Keratinocyte (primary cell): ENCODE data around the gene EIF4G1. TPM values are rescaled to one million over a fixed set of nuclear protein-coding genes. Genes with fewer than 3 reads are reported as not detected.

Experiments
- DNase-seq: peaks from one replicate; pipeline ENCODE4 v3.0.0-alpha.2; 2011; ENCODE audit warnings: low read depth, missing footprints, low spot score
- FAIRE-seq: peaks from 2 replicates; lab custom pipeline; 2011; peaks lifted over from hg19 to GRCh38; lab: Jason Lieb, UNC
- H2AFZ ChIP-seq: 2 replicates; pipeline ENCODE4 v1.6.0; 2012; ENCODE audit warnings: low read length, control low read depth, inconsistent platforms; ENCODE audit not compliant: control insufficient read depth
- H3K27ac ChIP-seq: 2 replicates; pipeline ENCODE4 v1.5.1; 2011; ENCODE audit warnings: low read length; ENCODE audit not compliant: control insufficient read depth, insufficient read depth
- H3K27me3 ChIP-seq: 3 replicates; pipeline ENCODE4 v1.6.0; 2011; ENCODE audit warnings: low read length; ENCODE audit not compliant: control insufficient read depth, insufficient read depth; ENCODE audit errors: extremely low read depth
- H3K36me3 ChIP-seq, 2 experiments: 2 replicates in 1 of 2; 3 replicates in 1 of 2; pipeline ENCODE4 v1.5.1; 2011; ENCODE audit warnings: low read length in 2 of 2, mild to moderate bottlenecking in 1 of 2; ENCODE audit not compliant: control insufficient read depth in 2 of 2, insufficient read depth in 2 of 2; ENCODE audit errors: extremely low read depth in 1 of 2
- H3K4me1 ChIP-seq: 3 replicates; pipeline ENCODE4 v1.5.1; 2011; ENCODE audit warnings: low read length; ENCODE audit not compliant: control insufficient read depth, insufficient read depth; ENCODE audit errors: extremely low read depth
- H3K4me2 ChIP-seq: 3 replicates; pipeline ENCODE4 v1.6.0; 2011; ENCODE audit warnings: low read depth, low read length; ENCODE audit not compliant: control insufficient read depth, insufficient read depth; ENCODE audit errors: extremely low read depth
- H3K4me3 ChIP-seq, 3 experiments: fragments of 200-600 bp in 1 of 3; sonication (generic) in 1 of 3; 2 replicates in 2 of 3; 3 replicates in 1 of 3; pipeline ENCODE4 v1.5.1; 2011 to 2016; ENCODE audit warnings: low read length in 3 of 3, mild to moderate bottlenecking in 3 of 3, control low read depth in 2 of 3, inconsistent platforms in 1 of 3, low read depth in 1 of 3, mixed read lengths in 1 of 3, mixed run types in 1 of 3, moderate library complexity in 1 of 3; ENCODE audit not compliant: control insufficient read depth in 2 of 3, insufficient read depth in 2 of 3; ENCODE audit errors: extremely low read depth in 1 of 3
- H3K79me2 ChIP-seq: 2 replicates; pipeline ENCODE4 v1.6.0; 2012; ENCODE audit warnings: low read length; ENCODE audit not compliant: control insufficient read depth, insufficient read depth
- H3K9ac ChIP-seq: 3 replicates; pipeline ENCODE4 v1.6.0; 2011; ENCODE audit warnings: low read length; ENCODE audit not compliant: control insufficient read depth, insufficient read depth; ENCODE audit errors: extremely low read depth
- H3K9me1 ChIP-seq: 3 replicates; pipeline ENCODE4 v1.6.0; 2011; ENCODE audit warnings: low read length; ENCODE audit not compliant: control insufficient read depth, insufficient read depth; ENCODE audit errors: extremely low read depth
- H3K9me3 ChIP-seq: 2 replicates; pipeline ENCODE4 v1.5.1; 2012; ENCODE audit warnings: low read depth, low read length; ENCODE audit not compliant: control insufficient read depth
- H4K20me1 ChIP-seq: 3 replicates; pipeline ENCODE4 v1.6.0; 2011; ENCODE audit warnings: low read length; ENCODE audit not compliant: control insufficient read depth, insufficient read depth; ENCODE audit errors: extremely low read depth
- EZH2 ChIP-seq: IDR thresholded peaks from one replicate; pipeline ENCODE4 v1.6.1; 2012; ENCODE audit warnings: inconsistent platforms, mild to moderate bottlenecking, low read length, moderate library complexity
- dilution Hi-C: fragments of 300-500 bp; cut with MboI; formaldehyde crosslinking; loops from one replicate; pipeline ENCODE4 v1.7.0; 2020; ENCODE audit warnings: low sequenced_read_pairs; ENCODE audit not compliant: extremely low pct_ligation_motif_present
- polyA plus RNA-seq, 5 experiments: library from polyadenylated mRNA; depleted of rRNA in 3 of 5; stranded (reverse) in 3 of 5; stranded (forward) in 1 of 5; unstranded in 1 of 5; fragments of >200 nt; gene quantifications; 1 replicate in 1 of 5; 2 replicates in 3 of 5; 3 replicates in 1 of 5; pipeline versions ENCODE4 v1.2.1 to v1.2.3, GENCODE V29; 2011 to 2012; ENCODE audit warnings: missing spikeins in 2 of 5, low read depth in 1 of 5, low replicate concordance in 1 of 5
- TF ChIP-seq, protein P1 (sequence below), 3 experiments: IDR thresholded peaks in 1 of 3; conservative IDR thresholded peaks in 1 of 3; optimal IDR thresholded peaks in 1 of 3; 2 replicates in 2 of 3; 3 replicates in 1 of 3; pipeline versions ENCODE3 to v1.5.1; 2011; ENCODE audit warnings: low read length in 3 of 3, mild to moderate bottlenecking in 3 of 3, moderate library complexity in 2 of 3, control low read depth in 1 of 3, inconsistent platforms in 1 of 3; ENCODE audit not compliant: insufficient read depth in 2 of 3; ENCODE audit errors: extremely low read depth in 1 of 3

EIF4G1 gene
- polyA plus RNA-seq, 1 donor (not counting 4 experiments of a cell fraction or from before 2014, with no cell fraction given), result 225 TPM

DNA sequence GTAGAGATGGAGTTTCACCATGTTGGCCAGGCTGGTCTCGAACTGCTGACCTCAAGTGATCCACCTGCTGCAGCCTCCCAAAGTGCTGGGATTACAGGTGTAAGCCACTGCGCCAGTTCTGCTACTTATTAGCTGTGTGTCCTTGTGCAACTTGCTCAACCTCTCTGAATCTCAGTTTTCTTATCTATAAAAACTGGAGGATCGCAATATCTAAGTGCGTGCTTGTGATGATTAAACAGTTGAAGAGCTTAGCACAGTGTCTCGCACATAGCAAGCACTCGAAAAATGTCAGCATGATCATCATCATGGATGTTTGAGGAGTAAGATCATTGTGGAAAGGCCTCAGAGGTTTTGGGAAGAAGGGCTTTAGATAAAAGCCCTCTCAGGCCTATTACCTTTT lies 36.2 kb downstream of the EIF4G1 start:
- no peaks in the 10 kb centered on the region for H3K27me3 ChIP-seq
- H3K9ac ChIP-seq, result no peak overlapping the region
- peaks cover 9 to 16% of the 10 kb centered on the region in 2 experiments for H3K36me3 ChIP-seq
- H3K27ac ChIP-seq, result no peak overlapping the region
- TF ChIP-seq EZH2, result no peak
- TF ChIP-seq, protein P1, sequence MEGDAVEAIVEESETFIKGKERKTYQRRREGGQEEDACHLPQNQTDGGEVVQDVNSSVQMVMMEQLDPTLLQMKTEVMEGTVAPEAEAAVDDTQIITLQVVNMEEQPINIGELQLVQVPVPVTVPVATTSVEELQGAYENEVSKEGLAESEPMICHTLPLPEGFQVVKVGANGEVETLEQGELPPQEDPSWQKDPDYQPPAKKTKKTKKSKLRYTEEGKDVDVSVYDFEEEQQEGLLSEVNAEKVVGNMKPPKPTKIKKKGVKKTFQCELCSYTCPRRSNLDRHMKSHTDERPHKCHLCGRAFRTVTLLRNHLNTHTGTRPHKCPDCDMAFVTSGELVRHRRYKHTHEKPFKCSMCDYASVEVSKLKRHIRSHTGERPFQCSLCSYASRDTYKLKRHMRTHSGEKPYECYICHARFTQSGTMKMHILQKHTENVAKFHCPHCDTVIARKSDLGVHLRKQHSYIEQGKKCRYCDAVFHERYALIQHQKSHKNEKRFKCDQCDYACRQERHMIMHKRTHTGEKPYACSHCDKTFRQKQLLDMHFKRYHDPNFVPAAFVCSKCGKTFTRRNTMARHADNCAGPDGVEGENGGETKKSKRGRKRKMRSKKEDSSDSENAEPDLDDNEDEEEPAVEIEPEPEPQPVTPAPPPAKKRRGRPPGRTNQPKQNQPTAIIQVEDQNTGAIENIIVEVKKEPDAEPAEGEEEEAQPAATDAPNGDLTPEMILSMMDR (optimal IDR thresholded peaks at IDR 0.05 in 1 of 3, IDR thresholded peaks at IDR 0.05 in 1 of 3, conservative IDR thresholded peaks at IDR 0.05 in 1 of 3; ENCODE audit: extremely low read depth in 1 of 3, insufficient read depth in 2 of 3, low read length in 3 of 3), result no peak
- no peaks in the 10 kb centered on the region for H4K20me1 ChIP-seq
- H3K4me1 ChIP-seq, result peaks cover 3% of the 10 kb centered on the region
- no peak overlapping the region for H2AFZ ChIP-seq
- no peak for DNase-seq
- H3K9me1 ChIP-seq, result no peaks in the 10 kb centered on the region
- no peak overlapping the region for H3K4me3 ChIP-seq
- H3K4me2 ChIP-seq, result no peak overlapping the region
- no peak for FAIRE-seq
- dilution Hi-C loops, result no loop called here
- no peaks in the 10 kb centered on the region for H3K79me2 ChIP-seq
- H3K9me3 ChIP-seq, result no peaks in the 10 kb centered on the region

- dilution Hi-C loops, result no loop called here
- no peak for DNase-seq
- Histone ChIP-seq H3K27me3 (no peaks in the 10 kb centered on the region), H3K36me3 (peaks cover 7 to 16% of the 10 kb centered on the region in 2 experiments), H3K9me1 (no peaks in the 10 kb centered on the region), H3K9ac (no peak overlapping the region), H3K4me1 (no peaks in the 10 kb centered on the region), H3K4me3 (no peak overlapping the region), H3K27ac (no peak overlapping the region), H4K20me1 (no peaks in the 10 kb centered on the region), H3K79me2 (no peaks in the 10 kb centered on the region), H3K4me2 (no peak overlapping the region), H3K9me3 (no peaks in the 10 kb centered on the region), H2AFZ (no peak overlapping the region)
- TF ChIP-seq EZH2, result no peak
- TF ChIP-seq, protein P1 (optimal IDR thresholded peaks at IDR 0.05 in 1 of 3, IDR thresholded peaks at IDR 0.05 in 1 of 3, conservative IDR thresholded peaks at IDR 0.05 in 1 of 3; ENCODE audit: extremely low read depth in 1 of 3, insufficient read depth in 2 of 3, low read length in 3 of 3), result no peak
- FAIRE-seq, result no peak
Measured at GRCh38 chr3:184351511-184352148, 37.2 kb downstream of the EIF4G1 start.
